HT-29 (cell line): ENCODE results near the gene ITM2B. TPM values are rescaled to one million over a fixed set of nuclear protein-coding genes. Genes with fewer than 3 reads are reported as not detected.
"Not testable (repeated sequence)": the region's sequence is repeated elsewhere in the genome, so short reads cannot be mapped to it uniquely, and the experiment has no call there.

Experiments
- DNase-seq: peaks from one replicate; pipeline ENCODE4 v3.0.0-alpha.2; 2015; ENCODE audit warnings: low spot score
- total RNA-seq: library from RNA; depleted of rRNA; stranded (reverse); fragments of >200 nt; shearing (Covaris generic); gene quantifications from 2 replicates; pipeline ENCODE4 v1.2.3, GENCODE V29; 2014; rRNA removed

ITM2B gene
- 175 and 177 TPM in 2 replicates for total RNA-seq

DNA sequence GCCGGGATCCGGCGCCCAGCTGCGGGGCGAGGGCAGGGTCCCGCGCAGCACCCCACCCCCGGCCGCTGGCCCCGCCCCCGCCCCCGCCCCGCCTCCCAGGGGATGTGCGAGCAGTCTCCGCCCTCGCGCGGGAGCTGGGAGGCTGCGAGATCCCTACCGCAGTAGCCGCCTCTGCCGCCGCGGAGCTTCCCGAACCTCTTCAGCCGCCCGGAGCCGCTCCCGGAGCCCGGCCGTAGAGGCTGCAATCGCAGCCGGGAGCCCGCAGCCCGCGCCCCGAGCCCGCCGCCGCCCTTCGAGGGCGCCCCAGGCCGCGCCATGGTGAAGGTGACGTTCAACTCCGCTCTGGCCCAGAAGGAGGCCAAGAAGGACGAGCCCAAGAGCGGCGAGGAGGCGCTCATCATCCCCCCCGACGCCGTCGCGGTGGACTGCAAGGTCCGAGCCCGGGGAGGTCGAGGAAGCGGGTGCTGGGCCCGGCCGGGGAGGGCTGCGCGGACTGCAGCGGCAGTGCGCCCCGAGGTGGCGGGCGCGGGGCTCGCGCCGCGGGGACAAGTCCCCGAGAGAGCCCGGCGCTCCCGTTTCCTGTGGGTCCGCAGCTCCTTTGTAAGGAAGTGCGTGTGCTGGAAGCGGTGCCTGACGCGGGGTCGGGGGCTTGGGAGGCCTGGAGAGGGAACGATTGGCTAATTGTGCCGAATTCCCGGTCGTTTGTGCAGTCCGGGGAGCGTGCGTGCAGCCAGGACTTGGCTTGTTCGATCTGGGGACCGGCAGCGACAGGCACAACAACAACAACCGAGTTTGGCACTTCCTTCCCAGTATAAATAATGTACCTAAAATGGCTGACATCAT is at the start of gene ITM2B:
TSS of gene ITM2B (plus strand) at position 161 of the 843 bp plus-strand sequence. CDS start at position 316, 155 bp downstream.
- DNase-seq = peak; percentile 75

DNA sequence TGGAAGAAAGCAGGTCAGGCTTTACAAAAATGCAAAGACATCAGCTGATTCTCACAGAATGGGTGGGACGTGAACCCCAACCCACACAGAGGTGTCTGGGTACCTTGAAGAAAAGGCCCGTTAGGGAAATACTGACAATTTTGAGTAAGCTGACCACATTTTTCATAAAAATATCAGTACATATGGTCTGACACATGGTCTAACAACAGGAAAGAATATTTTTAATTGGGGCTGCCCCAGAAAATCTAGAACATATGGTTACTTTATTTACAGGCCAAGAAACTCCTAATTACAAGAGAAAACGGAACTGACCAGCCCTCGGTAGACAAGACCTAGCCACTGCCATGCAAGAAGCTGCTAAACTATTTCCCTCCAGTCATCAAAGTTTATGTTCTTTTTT is 48.7 kb upstream of the ITM2B start:
- DNase-seq = no peak

DNA sequence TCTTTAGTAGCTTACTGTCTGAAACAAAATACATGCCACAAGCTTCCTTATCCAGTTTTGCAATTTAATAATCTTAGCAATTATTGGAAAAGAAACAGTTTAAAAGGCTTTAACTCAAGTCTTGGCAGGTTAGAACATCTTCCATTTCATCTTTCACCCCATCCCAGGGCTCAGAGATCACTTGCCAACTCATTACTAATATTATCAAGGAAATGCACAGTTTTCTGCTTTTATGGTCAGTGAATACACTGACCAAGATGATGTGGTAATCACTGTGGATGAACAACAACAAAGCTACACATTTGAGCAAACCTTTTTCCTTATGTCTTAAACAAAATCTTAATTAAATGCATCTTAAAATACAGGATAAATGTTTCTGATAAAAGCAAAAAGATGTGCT is 48.0 kb upstream of the ITM2B start:
- DNase-seq = no peak

DNA sequence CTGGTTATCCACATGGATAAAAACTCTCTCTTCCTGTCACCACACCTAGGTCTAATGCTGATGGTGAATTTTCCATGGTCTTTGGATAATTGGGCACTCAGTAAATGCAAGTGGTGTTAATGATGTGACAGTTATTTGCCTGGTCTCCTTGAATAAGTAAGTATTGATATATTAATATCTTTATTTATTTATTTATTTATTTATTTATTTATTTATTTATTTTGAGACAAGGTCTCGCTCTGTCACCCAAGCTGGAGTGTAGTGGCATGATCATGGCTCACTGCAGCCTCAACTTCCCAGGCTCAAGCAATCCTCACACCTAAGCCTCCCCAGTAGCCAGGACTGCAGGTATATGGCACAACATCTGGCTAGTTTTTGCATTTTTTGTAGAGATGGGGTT is 46.3 kb upstream of the ITM2B start:
- DNase-seq = no peak

DNA sequence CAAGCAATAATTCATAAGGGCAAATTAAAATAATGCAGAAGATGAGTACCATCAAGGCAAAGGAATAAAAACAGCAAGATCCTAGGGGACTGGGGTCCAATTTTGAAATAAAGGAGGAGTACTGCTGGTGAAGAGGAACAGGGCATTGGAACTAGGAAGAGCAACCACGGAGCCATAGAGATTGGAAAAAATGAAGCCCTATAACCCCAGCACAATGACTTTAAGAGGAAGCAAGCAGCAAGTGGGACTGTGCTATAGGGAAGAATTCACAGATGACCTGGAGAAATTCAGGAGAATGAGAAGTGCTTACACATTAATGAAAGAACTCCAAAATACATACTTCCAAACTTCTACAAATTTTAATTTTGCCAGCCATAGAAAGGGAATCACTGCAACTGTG is 44.9 kb upstream of the ITM2B start:
- no peak for DNase-seq

DNA sequence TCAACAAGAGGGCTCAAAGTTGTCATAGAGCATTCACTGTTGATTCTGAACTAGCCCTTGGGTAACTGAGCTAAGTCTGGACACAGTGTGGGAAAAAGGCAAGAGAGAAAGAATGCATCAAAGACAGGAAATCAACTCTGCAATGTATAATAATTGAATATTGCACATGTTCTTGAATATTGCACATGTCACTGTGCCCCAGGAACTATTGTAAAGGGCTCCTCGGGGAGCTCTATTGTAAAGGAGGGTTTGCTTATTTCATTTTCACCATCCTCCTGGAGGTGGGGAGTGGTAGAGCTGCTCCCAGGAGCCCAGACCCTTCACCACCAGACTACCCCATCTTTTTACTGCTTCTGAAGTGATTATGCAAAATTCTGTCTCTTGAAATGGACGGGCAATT is 44.4 kb upstream of the ITM2B start:
- no peak for DNase-seq

DNA sequence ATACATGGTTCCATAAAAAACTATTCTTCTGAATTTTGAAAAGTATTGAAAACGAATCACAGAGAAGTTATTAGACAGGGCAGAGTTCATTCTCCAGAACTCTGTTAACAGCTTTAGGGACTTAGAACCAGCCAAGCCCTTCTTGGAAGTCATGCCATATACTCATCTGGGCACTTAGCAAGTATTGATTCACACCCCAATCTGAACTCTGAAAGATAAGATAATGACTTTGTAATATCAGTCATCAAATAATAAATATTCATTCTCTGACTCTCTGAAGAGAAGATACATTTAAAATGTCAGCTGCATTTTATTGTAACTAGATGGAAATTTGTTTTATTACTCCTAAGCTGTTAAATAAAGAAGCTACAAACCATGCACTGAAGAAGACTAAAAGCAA is 43.8 kb upstream of the ITM2B start:
- DNase-seq = no peak

DNA sequence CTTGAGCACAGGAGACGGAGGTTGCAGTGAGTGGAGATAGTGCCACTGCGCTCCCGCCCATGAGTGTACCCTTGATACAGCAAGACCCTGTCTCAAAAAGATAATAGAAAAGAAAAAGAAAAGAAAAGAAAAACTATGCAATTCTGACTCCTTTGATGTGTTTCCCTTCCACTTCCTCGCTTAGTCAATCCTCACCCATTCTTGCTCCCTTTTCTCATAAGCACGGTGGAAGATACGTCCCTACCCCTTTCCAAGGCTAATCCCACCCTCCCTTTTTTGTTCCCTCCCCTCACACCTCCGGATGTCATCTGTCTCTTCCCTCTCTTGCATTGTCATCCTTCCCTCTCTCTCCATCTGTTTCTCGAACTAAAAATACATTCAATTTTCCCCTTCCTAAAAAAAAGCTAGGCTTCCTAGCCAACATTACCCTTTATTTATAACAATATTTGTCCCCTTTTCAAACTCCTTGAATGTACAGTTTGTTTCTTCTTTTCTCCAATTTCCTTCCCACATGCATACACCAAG is 40.5 kb upstream of the ITM2B start:
- DNase-seq = no peak

DNA sequence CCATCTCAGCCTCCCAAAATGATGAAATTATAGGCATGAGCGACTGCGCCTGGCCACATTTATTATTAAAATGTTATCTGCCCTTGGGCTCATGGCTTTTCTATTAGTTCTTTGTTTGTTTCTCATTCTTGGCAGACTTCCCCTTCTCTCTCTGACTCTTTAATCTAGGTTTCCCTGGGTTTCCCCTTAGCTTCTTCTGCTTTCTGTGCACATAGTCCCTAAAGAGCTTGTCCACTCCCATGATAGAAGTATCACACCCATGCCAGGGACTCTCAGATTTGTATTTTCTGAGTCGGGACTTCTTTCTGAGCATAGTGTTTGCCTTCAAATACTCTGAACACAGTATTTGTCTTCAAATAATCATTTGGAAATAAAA is 38.6 kb upstream of the ITM2B start:
- no peak for DNase-seq

DNA sequence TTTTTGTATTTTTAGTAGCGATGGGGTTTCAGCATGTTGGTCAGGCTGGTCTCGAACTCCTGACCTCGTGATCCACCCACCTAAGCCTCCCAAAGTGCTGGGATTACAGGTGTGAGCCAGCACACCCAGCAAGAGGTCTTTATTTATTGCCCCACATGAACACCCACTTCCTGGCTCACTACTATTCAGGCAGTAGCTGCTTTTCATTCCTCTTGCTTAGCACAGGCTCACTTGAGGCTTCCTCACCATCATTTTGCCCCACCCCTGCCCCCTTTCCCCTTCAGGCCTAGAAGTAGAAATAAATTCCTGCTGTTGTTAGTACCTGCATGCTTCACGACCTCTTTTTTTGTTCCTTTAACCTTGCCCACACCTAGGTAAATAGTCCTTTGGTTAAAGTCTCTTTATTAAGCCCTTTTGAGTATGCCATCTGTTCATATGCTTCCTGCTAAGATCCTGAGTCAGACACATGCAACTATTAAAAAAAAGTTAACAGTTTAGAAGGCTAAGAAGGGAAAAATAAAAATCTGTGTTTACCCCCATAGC is 33.5 kb upstream of the ITM2B start:
- DNase-seq = no peak

DNA sequence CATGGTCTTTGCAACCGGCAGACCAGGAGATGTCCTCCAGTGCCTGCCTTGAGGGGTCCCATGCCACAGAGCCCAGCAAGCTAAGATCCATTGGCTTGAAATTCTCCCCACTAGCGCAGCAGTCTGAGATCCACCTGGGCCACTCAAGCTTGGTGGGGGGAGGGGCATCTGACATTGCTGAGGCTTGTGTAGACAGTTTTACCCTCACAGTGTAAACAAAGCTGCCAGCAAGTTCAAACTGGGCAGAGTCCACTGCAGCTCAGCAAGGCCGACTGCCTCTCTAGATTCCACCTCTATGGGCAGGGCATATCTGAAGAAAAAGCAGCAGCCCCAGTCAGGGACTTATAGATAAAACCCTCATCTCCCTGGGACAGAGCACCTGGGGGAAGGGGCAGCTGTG is 32.0 kb upstream of the ITM2B start:
- DNase-seq = peak; percentile 43

DNA sequence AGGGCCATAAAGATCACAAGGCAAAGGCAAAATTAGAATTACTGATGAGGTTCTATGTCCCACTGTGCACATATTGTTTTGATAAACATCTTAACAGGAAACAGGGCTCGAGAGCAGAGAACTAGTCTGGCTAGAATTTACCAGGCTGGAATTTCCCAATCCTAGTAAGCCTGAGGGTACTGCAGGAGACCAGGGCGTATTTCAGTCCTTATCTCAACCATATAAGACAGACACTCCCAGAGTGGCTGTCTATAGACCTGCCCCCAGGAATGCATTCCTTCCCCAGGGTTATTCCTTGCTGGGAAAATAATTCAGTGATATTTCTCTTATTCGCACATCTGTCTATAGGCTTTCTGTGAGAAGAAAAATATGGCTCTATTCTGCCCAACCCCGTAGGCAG is 25.8 kb upstream of the ITM2B start:
- DNase-seq = not testable (repeated sequence)

DNA sequence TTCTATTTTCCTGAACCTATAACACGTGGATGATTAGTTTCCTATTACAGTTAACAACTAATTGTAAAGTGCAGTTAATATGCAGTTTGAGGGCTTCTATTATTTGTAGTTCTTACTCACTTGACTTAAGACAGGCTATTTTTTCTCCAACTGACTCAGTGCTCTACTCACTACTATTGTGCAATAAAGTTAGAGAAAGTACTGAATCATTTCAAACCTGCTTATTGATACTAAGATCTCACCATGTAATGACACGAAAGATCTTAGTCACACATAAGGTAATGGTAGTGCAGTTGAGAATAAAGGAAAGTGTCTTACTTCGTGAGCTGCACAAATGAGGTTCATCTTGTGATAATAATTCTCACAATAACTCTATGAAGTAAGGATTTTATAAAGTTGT is 22.8 kb upstream of the ITM2B start:
- no peak for DNase-seq

DNA sequence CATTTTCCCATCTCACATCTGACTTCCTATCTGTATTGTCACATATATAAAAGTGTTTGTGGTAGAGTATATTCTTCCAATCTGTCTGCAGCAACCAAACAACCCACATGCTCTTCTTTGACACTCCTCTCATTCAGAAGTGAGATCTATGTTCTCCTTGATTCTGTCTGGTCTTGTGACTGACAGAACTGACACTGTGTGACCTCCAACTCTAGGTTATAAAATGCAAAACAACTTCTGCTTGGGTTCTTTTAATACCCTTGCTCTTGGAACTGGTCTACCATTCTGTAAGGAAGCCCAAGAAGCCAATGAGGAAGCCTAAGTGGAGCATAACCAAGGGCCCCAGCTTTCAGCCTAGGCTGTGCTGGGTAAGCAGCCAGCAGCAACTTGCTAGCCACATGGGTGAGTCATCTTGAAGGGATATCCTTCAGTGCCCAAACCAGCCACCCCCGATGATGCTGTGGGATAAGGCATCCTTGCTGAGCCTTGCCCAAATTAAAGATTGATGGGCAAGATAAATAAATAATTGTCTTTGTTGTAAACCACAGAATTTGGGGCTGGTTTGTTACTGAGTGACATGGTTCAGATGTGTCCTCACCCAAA is 18.4 kb upstream of the ITM2B start:
- DNase-seq = no peak

DNA sequence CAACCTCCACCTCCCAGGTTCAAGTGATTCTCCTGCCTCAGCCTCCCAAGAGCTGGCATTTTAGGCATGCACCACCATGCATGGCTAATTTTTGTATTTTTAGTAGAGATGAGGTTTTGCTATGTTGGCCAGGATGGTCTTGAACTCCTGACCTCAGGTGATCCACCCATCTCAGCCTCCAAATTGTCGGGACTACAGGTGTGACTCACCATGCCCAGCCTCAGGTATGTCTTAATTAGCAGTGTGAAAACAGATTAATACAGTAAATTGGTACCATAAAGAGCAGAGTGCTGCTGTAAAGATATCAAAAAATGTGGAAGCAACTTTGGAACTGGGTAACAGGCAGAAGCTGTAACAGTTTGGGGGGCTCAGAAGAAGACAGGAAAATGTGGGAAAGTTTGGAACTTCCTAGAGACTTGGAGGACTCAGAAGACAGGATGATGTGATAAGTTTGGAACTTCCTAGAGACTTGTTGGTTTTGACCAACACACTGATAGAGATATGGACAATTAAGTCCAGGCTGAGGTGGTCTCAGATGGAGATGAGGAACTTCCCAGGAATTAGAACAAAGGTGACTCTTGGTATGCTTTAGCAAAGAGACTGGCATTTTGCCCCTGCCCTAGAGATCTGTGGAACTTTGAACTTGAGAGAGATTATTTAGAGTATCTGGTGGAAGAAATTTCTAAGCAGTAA is 17.3 kb upstream of the ITM2B start:
- not testable (repeated sequence) for DNase-seq

DNA sequence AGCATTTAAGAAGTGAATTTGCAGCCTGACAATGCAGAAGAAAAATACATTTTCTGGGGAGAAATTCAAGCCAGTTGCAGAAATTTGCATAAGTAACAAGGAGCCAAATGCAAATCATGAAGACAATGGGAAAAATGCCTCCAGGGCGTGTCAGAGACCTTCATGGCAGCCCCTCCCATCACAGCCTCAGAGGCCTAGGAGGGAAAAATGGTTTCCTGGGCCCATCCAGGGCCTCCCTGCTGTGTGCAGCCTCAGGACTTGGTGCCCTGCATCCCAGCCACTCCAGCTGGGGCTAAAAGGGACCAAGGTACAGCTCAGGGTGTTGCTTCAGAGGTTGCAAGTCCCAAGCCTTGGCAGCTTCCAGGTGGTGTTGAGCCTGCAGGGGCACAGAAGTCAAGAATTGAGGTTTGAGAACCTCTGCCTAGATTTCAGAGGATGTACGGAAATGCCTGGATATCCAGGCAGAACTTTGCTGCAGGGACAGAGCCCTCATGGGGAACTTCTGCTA is 16.7 kb upstream of the ITM2B start:
- no peak for DNase-seq

DNA sequence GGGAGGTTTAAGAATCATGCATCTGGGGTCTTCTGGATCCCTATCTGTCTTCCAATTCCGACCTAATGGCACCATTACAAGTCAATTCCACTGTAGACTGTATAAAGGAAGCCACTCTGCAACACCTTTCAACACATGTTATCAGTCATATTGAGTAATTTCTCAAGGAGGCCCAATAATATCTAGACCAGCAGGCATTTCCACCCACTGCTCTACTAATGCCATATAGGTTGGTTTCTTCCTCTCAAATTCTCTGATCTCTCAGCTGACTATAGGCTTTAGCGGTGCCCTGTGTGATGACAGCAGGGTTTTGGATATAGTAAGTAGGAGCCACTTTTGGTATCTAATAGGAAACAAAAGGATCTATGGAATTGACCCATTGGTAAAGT is 12.4 kb upstream of the ITM2B start:
- no peak for DNase-seq

DNA sequence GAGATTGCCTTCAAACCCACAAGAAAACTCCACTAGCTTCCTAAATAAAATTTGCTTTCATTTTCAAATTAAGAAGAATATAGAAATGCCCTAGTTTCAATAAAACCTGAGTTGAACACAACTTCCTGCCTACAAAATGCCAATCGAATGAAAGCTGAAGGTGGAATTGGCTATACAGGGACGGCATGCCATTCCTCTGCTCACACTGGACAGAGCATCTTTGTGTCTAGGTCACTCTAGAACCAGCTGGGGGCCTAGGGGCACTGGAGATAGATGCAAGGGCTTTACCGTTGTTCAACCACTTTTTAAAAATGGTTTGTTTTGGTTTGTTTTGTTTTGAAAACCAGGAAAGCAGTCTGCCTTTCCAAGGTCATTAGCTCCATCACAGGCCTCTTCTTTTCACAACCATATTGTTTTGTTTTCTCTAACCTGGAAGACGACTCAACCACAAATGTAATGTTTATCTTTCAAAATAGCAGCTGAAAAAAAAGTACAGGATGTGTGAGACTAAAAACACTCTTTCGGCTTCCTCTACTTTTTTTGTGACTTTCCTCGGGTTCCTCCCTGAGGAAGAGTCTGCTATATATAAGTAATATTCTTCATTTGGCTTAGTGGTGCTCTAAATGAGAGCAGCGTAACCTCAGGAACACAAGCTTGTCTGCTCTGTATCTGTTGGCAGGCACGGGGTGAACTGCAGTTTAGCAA is 11.9 kb upstream of the ITM2B start:
- DNase-seq = no peak

DNA sequence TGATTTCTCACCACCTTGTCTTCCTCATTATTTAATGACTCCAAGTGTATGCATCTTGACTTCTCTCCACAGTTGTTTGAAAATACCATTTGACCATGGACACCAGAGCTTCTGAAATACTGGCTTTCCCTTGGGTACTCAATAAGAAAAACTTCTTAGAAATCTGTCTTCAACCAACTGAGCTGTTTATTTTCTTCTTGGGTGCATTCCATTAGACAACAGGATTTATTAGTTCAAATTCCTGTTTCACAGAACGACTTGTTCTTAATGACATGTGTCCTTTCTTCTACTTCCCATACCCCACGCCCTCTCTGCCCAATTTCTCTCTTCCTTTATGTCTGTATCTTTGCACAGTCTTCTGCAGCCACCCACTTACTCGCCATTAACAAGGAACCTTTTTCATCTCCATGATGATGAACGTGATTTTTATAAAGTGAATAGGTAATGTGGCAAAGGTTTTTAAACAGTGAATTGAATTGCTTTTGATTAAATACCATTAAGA is 11.3 kb upstream of the ITM2B start:
- DNase-seq = no peak

DNA sequence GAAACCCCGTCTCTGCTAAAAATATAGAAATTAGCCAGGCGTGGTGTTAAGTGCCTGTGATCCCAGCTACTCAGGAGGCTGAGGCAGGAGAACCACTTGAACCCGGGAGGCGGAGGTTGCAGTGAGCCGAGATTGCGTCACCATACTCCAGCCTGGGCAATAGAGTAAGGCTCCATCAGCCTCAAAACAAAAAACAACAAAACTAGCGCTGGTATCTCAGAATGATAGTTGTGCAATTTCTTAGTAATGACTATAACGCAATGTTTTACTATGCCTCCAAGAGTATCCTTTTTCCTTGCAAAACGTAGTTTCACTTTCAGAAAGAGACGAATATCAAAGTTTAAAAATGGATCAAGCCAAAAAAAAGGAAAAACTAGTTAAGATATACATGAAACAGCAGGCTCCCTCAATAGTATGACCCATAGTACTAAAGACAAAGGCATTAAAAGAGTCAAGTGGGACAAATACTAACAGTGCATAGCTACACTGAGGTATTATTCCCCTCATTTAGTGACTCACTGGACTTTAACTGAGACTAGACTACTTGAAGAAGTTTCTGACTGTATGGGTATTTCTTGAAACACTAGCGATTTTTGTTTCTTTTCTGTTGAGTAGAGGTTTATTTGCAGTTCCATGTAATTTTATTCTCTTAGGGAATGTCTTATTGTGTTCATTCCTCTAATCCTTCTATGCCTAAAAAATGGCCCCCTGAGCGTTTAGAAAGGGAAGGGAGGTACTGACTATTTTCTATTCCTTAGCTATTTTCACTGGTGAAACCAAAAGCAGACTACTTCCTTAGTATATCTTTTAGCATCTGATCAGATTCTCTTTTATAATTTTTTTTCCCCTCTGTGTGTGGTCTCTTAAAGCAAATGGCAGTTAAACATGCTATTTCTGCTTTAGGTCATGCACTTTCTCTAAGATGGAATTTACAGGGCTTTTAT is 10.4 kb upstream of the ITM2B start:
- DNase-seq = no peak
